ENCODE data around the gene CACNA1B.

Gene CACNA1B

DNA sequence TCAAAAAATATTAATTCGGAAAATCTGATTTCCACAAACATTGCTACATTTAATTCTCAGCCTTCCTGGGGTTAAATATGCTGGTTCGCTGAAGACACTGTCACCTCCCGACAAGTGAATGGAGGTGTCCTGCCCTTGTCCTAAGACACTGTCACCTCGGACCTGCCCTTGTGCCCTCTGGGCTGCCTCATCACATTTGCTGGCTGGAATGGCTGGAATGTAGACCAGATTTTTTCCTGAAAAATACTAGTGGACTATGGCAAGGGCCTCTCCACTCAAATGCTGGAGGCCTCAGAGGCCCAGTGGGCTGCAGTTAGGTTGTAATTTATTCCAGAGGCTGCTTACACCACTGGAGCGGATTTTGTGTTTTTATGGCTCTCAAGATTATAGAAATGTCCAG, 28.2 kb downstream of the CACNA1B start:
- no peaks in the 10 kb centered on the region for H3K79me2 ChIP-seq (ENCODE audit: insufficient read depth, low read length)
- no peak for ATAC-seq (ENCODE audit: insufficient read depth, low read depth)
- H3K4me3 ChIP-seq (ENCODE audit: low read depth in 1 of 2, low read length in 2 of 2): no peak overlapping the region
- H2AFZ ChIP-seq (ENCODE audit: low read depth, low read length): no peak overlapping the region
- no peak for TF ChIP-seq EZH2 (IDR thresholded peaks at IDR 0.05; ENCODE audit: borderline replicate concordance, low read depth, low read length, severe bottlenecking)
- TF ChIP-seq, protein P1, sequence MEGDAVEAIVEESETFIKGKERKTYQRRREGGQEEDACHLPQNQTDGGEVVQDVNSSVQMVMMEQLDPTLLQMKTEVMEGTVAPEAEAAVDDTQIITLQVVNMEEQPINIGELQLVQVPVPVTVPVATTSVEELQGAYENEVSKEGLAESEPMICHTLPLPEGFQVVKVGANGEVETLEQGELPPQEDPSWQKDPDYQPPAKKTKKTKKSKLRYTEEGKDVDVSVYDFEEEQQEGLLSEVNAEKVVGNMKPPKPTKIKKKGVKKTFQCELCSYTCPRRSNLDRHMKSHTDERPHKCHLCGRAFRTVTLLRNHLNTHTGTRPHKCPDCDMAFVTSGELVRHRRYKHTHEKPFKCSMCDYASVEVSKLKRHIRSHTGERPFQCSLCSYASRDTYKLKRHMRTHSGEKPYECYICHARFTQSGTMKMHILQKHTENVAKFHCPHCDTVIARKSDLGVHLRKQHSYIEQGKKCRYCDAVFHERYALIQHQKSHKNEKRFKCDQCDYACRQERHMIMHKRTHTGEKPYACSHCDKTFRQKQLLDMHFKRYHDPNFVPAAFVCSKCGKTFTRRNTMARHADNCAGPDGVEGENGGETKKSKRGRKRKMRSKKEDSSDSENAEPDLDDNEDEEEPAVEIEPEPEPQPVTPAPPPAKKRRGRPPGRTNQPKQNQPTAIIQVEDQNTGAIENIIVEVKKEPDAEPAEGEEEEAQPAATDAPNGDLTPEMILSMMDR (IDR thresholded peaks at IDR 0.05; ENCODE audit: borderline replicate concordance, extremely low read depth, low read length, poor library complexity, severe bottlenecking): no peak
- no peak overlapping the region for H3K27ac ChIP-seq (ENCODE audit: low read length)
- no peaks in the 10 kb centered on the region for H3K36me3 ChIP-seq (ENCODE audit: insufficient read depth, low read length)
- no peaks in the 10 kb centered on the region for H4K20me1 ChIP-seq (ENCODE audit: insufficient read depth, low read length)
- no peak for DNase-seq
- no peak overlapping the region for H3K4me2 ChIP-seq (ENCODE audit: insufficient read depth, low read length)
- no peaks in the 10 kb centered on the region for H3K9me3 ChIP-seq (ENCODE audit: insufficient read depth, low read length, severe bottlenecking)
- H3K27me3 ChIP-seq (ENCODE audit: insufficient read depth, low read length, poor library complexity): no peaks in the 10 kb centered on the region
- H3K4me1 ChIP-seq (ENCODE audit: insufficient read depth, low read length): no peaks in the 10 kb centered on the region
- H3K9ac ChIP-seq (ENCODE audit: low read depth, low read length): no peak overlapping the region

DNA sequence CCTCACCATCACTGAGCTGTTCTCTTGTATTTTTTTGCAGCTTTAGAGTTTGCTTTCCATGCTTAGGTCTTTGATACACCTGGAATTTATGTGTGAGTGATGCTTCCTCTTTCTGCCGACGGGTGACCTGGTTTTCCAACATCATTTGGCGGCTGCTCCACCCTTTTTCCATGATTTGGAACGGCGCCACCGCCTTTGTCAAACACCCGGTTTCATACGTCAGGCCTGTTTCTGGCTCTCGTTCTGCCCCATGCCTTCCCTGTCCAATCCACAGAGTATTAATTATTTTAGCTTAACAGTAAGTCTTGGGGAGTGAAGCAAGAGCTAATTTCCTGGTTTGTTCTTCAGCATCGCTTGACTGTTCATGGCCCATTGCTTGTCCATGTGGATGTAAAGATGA, 30.2 kb downstream of the CACNA1B start:
- Histone ChIP-seq H3K4me1 (ENCODE audit: insufficient read depth, low read length) (no peaks in the 10 kb centered on the region), H4K20me1 (ENCODE audit: insufficient read depth, low read length) (no peaks in the 10 kb centered on the region), H3K9me3 (ENCODE audit: insufficient read depth, low read length, severe bottlenecking) (no peaks in the 10 kb centered on the region), H3K27ac (ENCODE audit: low read length) (no peak overlapping the region), H2AFZ (ENCODE audit: low read depth, low read length) (no peak overlapping the region), H3K4me2 (ENCODE audit: insufficient read depth, low read length) (no peak overlapping the region), H3K79me2 (ENCODE audit: insufficient read depth, low read length) (no peaks in the 10 kb centered on the region), H3K9ac (ENCODE audit: low read depth, low read length) (no peak overlapping the region), H3K36me3 (ENCODE audit: insufficient read depth, low read length) (no peaks in the 10 kb centered on the region), H3K27me3 (ENCODE audit: insufficient read depth, low read length, poor library complexity) (no peaks in the 10 kb centered on the region), H3K4me3 (ENCODE audit: low read depth in 1 of 2, low read length in 2 of 2) (no peak overlapping the region)
- ATAC-seq (ENCODE audit: insufficient read depth, low read depth) (no peak), DNase-seq (no peak)
- TF ChIP-seq, protein P1 (IDR thresholded peaks at IDR 0.05; ENCODE audit: borderline replicate concordance, extremely low read depth, low read length, poor library complexity, severe bottlenecking): no peak
- no peak for TF ChIP-seq EZH2 (IDR thresholded peaks at IDR 0.05; ENCODE audit: borderline replicate concordance, low read depth, low read length, severe bottlenecking)

DNA sequence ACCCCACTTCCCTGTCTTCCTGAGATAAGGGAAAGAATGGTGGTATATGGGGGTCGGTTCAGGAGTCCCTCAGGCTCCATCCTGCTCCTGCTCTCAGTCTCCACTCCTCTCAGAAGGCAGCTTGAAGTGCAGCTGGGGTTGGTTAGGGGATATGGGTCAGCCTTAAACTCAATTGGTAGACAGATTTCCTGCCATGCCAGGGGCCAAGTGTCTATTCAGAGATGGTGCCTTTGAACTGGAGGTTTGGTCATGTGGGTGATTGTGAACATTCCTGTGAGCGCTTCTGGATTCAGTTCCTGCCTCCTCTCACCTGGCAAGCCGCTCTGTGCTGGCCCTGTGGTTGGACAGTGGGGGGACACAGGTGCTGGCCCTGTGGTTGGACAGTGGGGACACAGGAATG, 35.1 kb downstream of the CACNA1B start:
- Histone ChIP-seq H3K27me3 (ENCODE audit: insufficient read depth, low read length, poor library complexity) (no peaks in the 10 kb centered on the region), H3K9me3 (ENCODE audit: insufficient read depth, low read length, severe bottlenecking) (no peaks in the 10 kb centered on the region), H3K27ac (ENCODE audit: low read length) (no peak overlapping the region), H3K4me3 (ENCODE audit: low read depth in 1 of 2, low read length in 2 of 2) (no peak overlapping the region), H3K4me1 (ENCODE audit: insufficient read depth, low read length) (no peaks in the 10 kb centered on the region), H3K79me2 (ENCODE audit: insufficient read depth, low read length) (no peaks in the 10 kb centered on the region), H3K9ac (ENCODE audit: low read depth, low read length) (no peak overlapping the region), H2AFZ (ENCODE audit: low read depth, low read length) (no peak overlapping the region), H4K20me1 (ENCODE audit: insufficient read depth, low read length) (no peaks in the 10 kb centered on the region), H3K36me3 (ENCODE audit: insufficient read depth, low read length) (no peaks in the 10 kb centered on the region), H3K4me2 (ENCODE audit: insufficient read depth, low read length) (no peak overlapping the region)
- DNase-seq: no peak
- TF ChIP-seq, protein P1 (IDR thresholded peaks at IDR 0.05; ENCODE audit: borderline replicate concordance, extremely low read depth, low read length, poor library complexity, severe bottlenecking): no peak
- TF ChIP-seq EZH2 (IDR thresholded peaks at IDR 0.05; ENCODE audit: borderline replicate concordance, low read depth, low read length, severe bottlenecking): no peak
- no peak for ATAC-seq (ENCODE audit: insufficient read depth, low read depth)

DNA sequence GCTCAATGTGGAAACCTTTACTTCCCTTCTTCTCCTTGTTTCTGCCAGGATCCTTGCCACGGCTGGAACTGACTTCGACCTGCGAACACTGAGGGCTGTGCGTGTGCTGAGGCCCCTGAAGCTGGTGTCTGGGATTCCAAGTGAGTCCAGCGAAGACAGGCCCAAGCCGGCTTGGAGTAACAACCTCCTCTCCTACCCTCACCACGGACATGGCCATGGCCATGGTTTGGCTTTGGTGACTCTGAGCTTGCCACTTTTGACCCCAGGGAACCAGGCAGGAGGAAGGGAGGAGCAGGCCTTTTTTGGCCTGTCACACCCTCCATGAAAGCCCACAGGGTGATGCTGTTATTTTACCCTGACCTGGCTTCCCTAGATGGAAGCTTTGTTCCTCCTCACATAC, 35.5 kb downstream of the CACNA1B start:
- DNase-seq (no peak), ATAC-seq (ENCODE audit: insufficient read depth, low read depth) (no peak)
- Histone ChIP-seq H3K4me3 (ENCODE audit: low read depth in 1 of 2, low read length in 2 of 2) (no peak overlapping the region), H3K9ac (ENCODE audit: low read depth, low read length) (no peak overlapping the region), H3K4me1 (ENCODE audit: insufficient read depth, low read length) (no peaks in the 10 kb centered on the region), H3K27me3 (ENCODE audit: insufficient read depth, low read length, poor library complexity) (no peaks in the 10 kb centered on the region), H3K9me3 (ENCODE audit: insufficient read depth, low read length, severe bottlenecking) (no peaks in the 10 kb centered on the region), H3K79me2 (ENCODE audit: insufficient read depth, low read length) (no peaks in the 10 kb centered on the region), H3K27ac (ENCODE audit: low read length) (no peak overlapping the region), H4K20me1 (ENCODE audit: insufficient read depth, low read length) (no peaks in the 10 kb centered on the region), H3K36me3 (ENCODE audit: insufficient read depth, low read length) (no peaks in the 10 kb centered on the region), H3K4me2 (ENCODE audit: insufficient read depth, low read length) (no peak overlapping the region), H2AFZ (ENCODE audit: low read depth, low read length) (no peak overlapping the region)
- TF ChIP-seq EZH2 (IDR thresholded peaks at IDR 0.05; ENCODE audit: borderline replicate concordance, low read depth, low read length, severe bottlenecking): no peak
- TF ChIP-seq, protein P1 (IDR thresholded peaks at IDR 0.05; ENCODE audit: borderline replicate concordance, extremely low read depth, low read length, poor library complexity, severe bottlenecking): no peak
